Measurements from ENCODE around the gene ZNF578. TPM values are rescaled to one million over a fixed set of nuclear protein-coding genes. Genes with fewer than 3 reads are reported as not detected.

The ZNF578 gene
- polyA plus RNA-seq, 3 donors, result 0.05 TPM; not detected in 2

GRCh38 chr19:52442179-52442578 is 11.2 kb upstream of the ZNF578 start:
- peaks cover 60 to 93% of the 10 kb centered on the region in 2 donors for H3K9me3 ChIP-seq (replicated peaks in 1 of 2; ENCODE audit: control insufficient read depth in 1 of 2, insufficient read depth in 1 of 2, low read length in 2 of 2)
- H3K27ac ChIP-seq (ENCODE audit: low read depth in 1 of 2, low read length in 2 of 2), result no peak overlapping the region
- H3K27me3 Mint-ChIP-seq (ENCODE audit: low read depth in 3 of 3), result no peaks in the 10 kb centered on the region
- H3K4me1 ChIP-seq (ENCODE audit: control insufficient read depth in 1 of 2, insufficient read depth in 2 of 2, low read length in 2 of 2), result no peaks in the 10 kb centered on the region
- no peaks in the 10 kb centered on the region for H3K27me3 ChIP-seq (ENCODE audit: control insufficient read depth in 2 of 2, insufficient read depth in 2 of 2, low read length in 2 of 2)
- no peak for TF ChIP-seq CTCF (IDR thresholded peaks at IDR 0.05)
- H3K79me2 ChIP-seq (ENCODE audit: insufficient read depth, low read length), result no peaks in the 10 kb centered on the region
- H3K4me3 Mint-ChIP-seq, result no peak overlapping the region
- 67% methylated on average over 1 of the region's 3 CpGs for WGBS (ENCODE audit: insufficient coverage)
- no peak overlapping the region for H3K27ac Mint-ChIP-seq
- no peak overlapping the region for H3K9ac ChIP-seq (ENCODE audit: insufficient read depth, low read length, poor library complexity, severe bottlenecking)
- peaks cover 25 to 92% (median 75%) of the 10 kb centered on the region in 7 donors for H3K9me3 Mint-ChIP-seq
- H3K4me2 ChIP-seq (replicated peaks; ENCODE audit: extremely low read depth, low read length, poor library complexity, severe bottlenecking), result no peak overlapping the region
- H2AFZ ChIP-seq (ENCODE audit: insufficient read depth, low read depth, low read length, poor library complexity, severe bottlenecking), result no peak overlapping the region
- H3K4me1 Mint-ChIP-seq, result no peaks in the 10 kb centered on the region
- H4K20me1 ChIP-seq (ENCODE audit: insufficient read depth, low read length), result no peaks in the 10 kb centered on the region
- no peak overlapping the region for H3K4me3 ChIP-seq (replicated peaks in 1 of 3; ENCODE audit: low read depth in 2 of 3, low read length in 3 of 3)
- intact Hi-C loops (cut with micrococcal nuclease), result no loop called here
- no peaks in the 10 kb centered on the region for H3K36me3 Mint-ChIP-seq
- no peaks in the 10 kb centered on the region for H3K36me3 ChIP-seq (replicated peaks in 1 of 2; ENCODE audit: control insufficient read depth in 1 of 2, insufficient read depth in 2 of 2, low read length in 2 of 2)
- DNase-seq, result no peak

GRCh38 chr19:52444506-52444905 is 8.8 kb upstream of the ZNF578 start:
- H3K4me3 Mint-ChIP-seq, result no peak overlapping the region
- H3K4me3 ChIP-seq (replicated peaks in 1 of 3; ENCODE audit: low read depth in 2 of 3, low read length in 3 of 3), result no peak overlapping the region

More at GRCh38 chr19:52444506-52444905, 8.8 kb upstream of the ZNF578 start:
- H3K4me2 ChIP-seq (replicated peaks; ENCODE audit: extremely low read depth, low read length, poor library complexity, severe bottlenecking), result no peak overlapping the region
- no peaks in the 10 kb centered on the region for H3K79me2 ChIP-seq (ENCODE audit: insufficient read depth, low read length)
- no peak for TF ChIP-seq CTCF (IDR thresholded peaks at IDR 0.05)
- H3K4me1 ChIP-seq (ENCODE audit: control insufficient read depth in 1 of 2, insufficient read depth in 2 of 2, low read length in 2 of 2), result no peaks in the 10 kb centered on the region
- Mint-ChIP-seq H3K36me3 (no peaks in the 10 kb centered on the region), H3K27me3 (ENCODE audit: low read depth in 3 of 3) (no peaks in the 10 kb centered on the region), H3K27ac (no peak overlapping the region), H3K9me3 (peaks cover 25 to 94% (median 76%) of the 10 kb centered on the region in 7 donors), H3K4me1 (no peaks in the 10 kb centered on the region)
- H3K27ac ChIP-seq (ENCODE audit: low read depth in 1 of 2, low read length in 2 of 2), result no peak overlapping the region
- no peak overlapping the region for H2AFZ ChIP-seq (ENCODE audit: insufficient read depth, low read depth, low read length, poor library complexity, severe bottlenecking)
- H3K9ac ChIP-seq (ENCODE audit: insufficient read depth, low read length, poor library complexity, severe bottlenecking), result no peak overlapping the region
- peaks cover 57 to 90% of the 10 kb centered on the region in 2 donors for H3K9me3 ChIP-seq (replicated peaks in 1 of 2; ENCODE audit: control insufficient read depth in 1 of 2, insufficient read depth in 1 of 2, low read length in 2 of 2)
- intact Hi-C loops (cut with micrococcal nuclease), result no loop called here
- no peaks in the 10 kb centered on the region for H4K20me1 ChIP-seq (ENCODE audit: insufficient read depth, low read length)
- H3K36me3 ChIP-seq (replicated peaks in 1 of 2; ENCODE audit: control insufficient read depth in 1 of 2, insufficient read depth in 2 of 2, low read length in 2 of 2), result no peaks in the 10 kb centered on the region
- 0% methylated on average over 1 of the region's 2 CpGs for WGBS (ENCODE audit: insufficient coverage)
- H3K27me3 ChIP-seq (ENCODE audit: control insufficient read depth in 2 of 2, insufficient read depth in 2 of 2, low read length in 2 of 2), result no peaks in the 10 kb centered on the region
- no peak for DNase-seq

All from CD14-positive monocyte (primary cell).